ENCODE measurements around the gene JOSD1. TPM values are rescaled to one million over a fixed set of nuclear protein-coding genes. Genes with fewer than 3 reads are reported as not detected.

Gene JOSD1
- total and polyA plus RNA-seq, 2 experiments from 2014 or later, result 6.6 to 51.2 TPM

DNA sequence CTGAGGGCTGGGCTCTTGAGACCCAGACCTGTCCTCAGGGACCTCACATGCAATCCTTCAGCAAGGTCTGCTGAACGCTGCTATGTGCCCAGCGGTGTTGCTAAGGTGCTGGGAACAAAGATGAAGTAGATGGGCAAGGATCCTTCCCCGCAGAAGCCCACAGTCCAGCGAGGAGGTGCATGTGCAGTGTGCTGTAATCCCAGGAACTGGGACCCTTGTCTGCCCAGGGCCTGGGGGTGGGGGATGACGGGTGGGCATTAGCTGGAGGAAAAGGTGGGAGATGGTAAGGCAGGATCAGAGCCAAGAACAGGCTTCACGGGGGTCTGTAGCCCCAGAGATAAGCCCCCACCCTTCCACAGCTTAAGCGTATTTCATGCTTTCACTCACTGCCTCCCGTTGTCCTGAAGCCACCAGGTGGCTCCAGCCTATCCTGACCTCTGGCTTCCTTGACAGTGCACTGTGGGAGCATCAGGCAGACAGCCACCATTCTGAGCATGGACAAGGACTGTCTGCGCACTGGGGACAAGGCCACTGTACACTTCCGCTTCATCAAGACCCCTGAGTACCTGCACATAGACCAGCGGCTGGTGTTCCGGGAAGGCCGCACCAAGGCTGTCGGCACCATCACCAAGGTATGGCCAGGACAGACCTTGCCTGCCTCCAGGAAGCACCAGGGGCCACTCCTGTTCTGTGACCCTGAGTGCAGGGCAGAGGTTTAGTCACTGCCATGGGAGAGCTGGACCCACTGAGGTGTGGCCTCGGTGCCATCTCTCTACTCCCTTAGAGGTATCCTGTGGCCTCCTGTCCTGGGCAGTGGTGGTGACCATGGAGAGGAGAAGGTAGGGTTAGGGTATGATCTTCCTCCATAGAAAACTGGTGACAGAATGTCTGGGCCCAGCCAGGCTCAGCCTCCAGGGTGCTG is 27.0 kb upstream of the JOSD1 start:
- in situ Hi-C loops (cut with MboI), result no loop called here
- Histone ChIP-seq H3K27ac (no peak overlapping the region), H3K9me2 (ENCODE audit: insufficient read depth) (no peaks in the 10 kb centered on the region), H3K4me3 (no peak overlapping the region), H3K9ac (no peak overlapping the region), H2AFZ (no peak overlapping the region), H4K20me1 (ENCODE audit: insufficient read depth) (no peaks in the 10 kb centered on the region), H3K27me3 (replicated peaks; ENCODE audit: insufficient read depth) (no peaks in the 10 kb centered on the region), H3F3A (ENCODE audit: insufficient read depth) (no peaks in the 10 kb centered on the region), H3K79me2 (ENCODE audit: insufficient read depth) (peaks cover under 1% of the 10 kb centered on the region; the same call in 1 of the 2 replicates), H3K4me1 (ENCODE audit: insufficient read depth) (no peaks in the 10 kb centered on the region), H3K36me3 (ENCODE audit: low read depth) (peaks cover 23% of the 10 kb centered on the region), H3K4me2 (ENCODE audit: unreplicated experiment) (no peak overlapping the region), H3K9me3 (ENCODE audit: low read depth) (no peaks in the 10 kb centered on the region)
- DNase-seq, result no peak
- 93 to 94% methylated on average over 15 of the region's 15 CpGs for WGBS, 2 experiments (ENCODE audit: low coverage in 1 of 2, low lambda C conversion rate in 2 of 2, missing lambda C conversion rate in 2 of 2)
- TF ChIP-seq EZH2phosphoT487 (IDR thresholded peaks at IDR 0.05; ENCODE audit: insufficient read depth, low read depth) (no peak), EZH2 (IDR thresholded peaks at IDR 0.05; ENCODE audit: insufficient read depth, poor library complexity, severe bottlenecking) (no peak)

DNA sequence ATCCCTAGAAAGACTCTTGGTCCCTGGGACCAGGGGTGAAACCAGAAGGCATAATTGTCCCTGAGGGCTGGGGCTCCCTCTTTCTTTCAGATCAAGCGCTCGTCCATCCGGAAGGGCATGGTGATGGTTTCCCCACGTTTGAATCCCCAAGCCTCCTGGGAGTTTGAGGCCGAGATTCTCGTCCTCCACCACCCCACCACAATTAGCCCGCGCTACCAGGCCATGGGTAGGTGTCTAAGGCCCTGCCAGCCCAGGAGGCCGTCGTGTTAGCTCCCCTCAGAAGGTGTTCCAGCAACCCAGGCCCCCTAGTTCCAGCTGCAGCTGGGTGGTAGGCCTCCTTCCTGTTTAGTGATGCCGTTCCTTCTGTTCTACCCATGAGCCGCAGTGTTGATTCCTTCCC is 26.4 kb upstream of the JOSD1 start:
- H3K79me2 ChIP-seq (ENCODE audit: insufficient read depth), result peaks cover 7% of the 10 kb centered on the region; the same call in 1 of the 2 replicates
- no peak overlapping the region for H2AFZ ChIP-seq
- no peaks in the 10 kb centered on the region for H4K20me1 ChIP-seq (ENCODE audit: insufficient read depth)
- TF ChIP-seq EZH2phosphoT487 (IDR thresholded peaks at IDR 0.05; ENCODE audit: insufficient read depth, low read depth) (no peak), EZH2 (IDR thresholded peaks at IDR 0.05; ENCODE audit: insufficient read depth, poor library complexity, severe bottlenecking) (no peak)
- WGBS, 2 experiments (ENCODE audit: low coverage in 1 of 2, low lambda C conversion rate in 2 of 2, missing lambda C conversion rate in 2 of 2), result 96 to 97% methylated on average over 12 of the region's 12 CpGs
- peaks cover 30% of the 10 kb centered on the region for H3K36me3 ChIP-seq (ENCODE audit: low read depth)
- in situ Hi-C loops (cut with MboI), result no loop called here
- no peak overlapping the region for H3K9ac ChIP-seq
- H3K9me2 ChIP-seq (ENCODE audit: insufficient read depth), result no peaks in the 10 kb centered on the region
- H3K27ac ChIP-seq, result no peak overlapping the region
- H3K4me3 ChIP-seq, result no peak overlapping the region
- no peaks in the 10 kb centered on the region for H3F3A ChIP-seq (ENCODE audit: insufficient read depth)
- H3K9me3 ChIP-seq (ENCODE audit: low read depth), result no peaks in the 10 kb centered on the region
- DNase-seq, result no peak
- no peaks in the 10 kb centered on the region for H3K27me3 ChIP-seq (replicated peaks; ENCODE audit: insufficient read depth)
- no peaks in the 10 kb centered on the region for H3K4me1 ChIP-seq (ENCODE audit: insufficient read depth)
- no peak overlapping the region for H3K4me2 ChIP-seq (ENCODE audit: unreplicated experiment)

DNA sequence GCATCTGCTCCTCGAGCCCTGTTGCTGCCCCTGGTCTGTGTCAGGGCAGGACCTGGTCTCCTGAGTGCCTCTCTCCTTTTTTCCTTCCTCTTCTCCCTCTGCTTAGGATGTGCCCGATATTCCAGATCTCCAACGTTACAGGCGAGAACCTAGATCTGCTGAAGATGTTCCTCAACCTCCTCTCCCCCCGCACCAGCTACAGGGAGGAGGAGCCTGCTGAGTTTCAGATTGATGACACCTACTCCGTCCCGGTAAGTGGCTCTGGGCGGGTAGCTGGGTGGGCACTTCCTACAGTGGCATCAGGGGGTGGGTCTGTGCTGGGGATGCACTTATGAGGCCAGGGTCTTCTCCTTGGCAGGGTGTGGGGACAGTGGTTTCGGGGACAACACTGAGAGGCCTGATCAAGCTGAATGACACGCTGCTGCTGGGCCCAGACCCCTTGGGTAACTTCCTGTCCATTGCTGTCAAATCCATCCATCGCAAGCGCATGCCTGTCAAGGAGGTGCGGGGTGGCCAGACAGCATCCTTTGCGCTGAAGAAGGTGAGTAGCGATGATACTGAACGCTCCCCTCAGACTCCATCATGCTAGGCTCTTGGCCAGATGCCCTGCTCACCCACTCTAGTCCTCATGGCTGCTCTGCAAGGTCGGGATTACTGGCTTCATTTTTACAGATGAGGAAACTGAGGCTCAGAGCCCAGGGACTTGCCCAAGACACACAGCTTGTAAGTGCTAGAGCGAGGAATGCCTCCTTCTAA is 25.3 kb upstream of the JOSD1 start:
- H3K4me2 ChIP-seq (ENCODE audit: unreplicated experiment), result no peak overlapping the region
- whole genome bisulfite sequencing, 2 experiments (ENCODE audit: low coverage in 1 of 2, low lambda C conversion rate in 2 of 2, missing lambda C conversion rate in 2 of 2), result 94 to 98% methylated on average over 18 of the region's 18 CpGs
- DNase-seq, result no peak
- H2AFZ ChIP-seq, result no peak overlapping the region
- H3K79me2 ChIP-seq (ENCODE audit: insufficient read depth), result peaks cover 16% of the 10 kb centered on the region
- peaks cover 32% of the 10 kb centered on the region for H3K36me3 ChIP-seq (ENCODE audit: low read depth)
- H3K4me3 ChIP-seq, result no peak overlapping the region
- no peaks in the 10 kb centered on the region for H3K27me3 ChIP-seq (replicated peaks; ENCODE audit: insufficient read depth)
- no peaks in the 10 kb centered on the region for H3F3A ChIP-seq (ENCODE audit: insufficient read depth)
- H3K9me2 ChIP-seq (ENCODE audit: insufficient read depth), result no peaks in the 10 kb centered on the region
- in situ Hi-C loops (cut with MboI), result no loop called here
- TF ChIP-seq EZH2 (IDR thresholded peaks at IDR 0.05; ENCODE audit: insufficient read depth, poor library complexity, severe bottlenecking), result no peak
- TF ChIP-seq EZH2phosphoT487 (IDR thresholded peaks at IDR 0.05; ENCODE audit: insufficient read depth, low read depth), result no peak
- H3K9ac ChIP-seq, result no peak overlapping the region
- H3K4me1 ChIP-seq (ENCODE audit: insufficient read depth), result no peaks in the 10 kb centered on the region
- no peak overlapping the region for H3K27ac ChIP-seq
- no peaks in the 10 kb centered on the region for H4K20me1 ChIP-seq (ENCODE audit: insufficient read depth)
- no peaks in the 10 kb centered on the region for H3K9me3 ChIP-seq (ENCODE audit: low read depth)

DNA sequence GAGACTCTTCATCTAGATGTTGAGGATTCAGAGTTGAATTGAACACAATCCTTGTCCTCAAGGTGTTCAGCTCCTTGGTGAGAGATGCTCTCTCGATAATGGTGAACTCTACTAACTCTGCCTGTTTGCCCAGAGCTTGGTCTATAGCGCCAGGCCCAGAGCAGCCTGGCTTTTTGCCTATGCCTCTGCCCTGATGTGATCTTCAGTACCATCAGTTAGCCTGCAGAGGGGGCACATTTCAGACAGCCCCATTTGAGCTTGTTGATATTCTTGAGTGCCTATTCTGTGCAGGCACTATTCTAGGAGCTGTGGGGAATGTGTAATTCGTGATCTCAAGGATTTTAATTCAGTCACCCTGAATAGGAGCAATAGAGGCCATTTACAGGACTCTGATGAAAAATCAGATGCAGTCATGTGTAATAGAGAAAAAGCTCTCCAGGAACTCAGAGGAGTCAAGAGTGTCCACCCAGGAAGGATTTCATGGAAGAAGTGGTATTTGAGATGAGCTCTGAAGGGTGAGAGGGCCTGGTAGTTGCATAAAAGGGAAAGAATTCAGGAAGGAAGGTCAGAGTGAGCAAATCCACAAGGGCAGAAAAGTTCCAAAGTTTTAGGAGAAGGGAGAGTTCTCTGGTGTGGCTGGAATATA is 24.3 kb upstream of the JOSD1 start:
- no peaks in the 10 kb centered on the region for H3K27me3 ChIP-seq (replicated peaks; ENCODE audit: insufficient read depth)
- H3K9me2 ChIP-seq (ENCODE audit: insufficient read depth), result no peaks in the 10 kb centered on the region
- no peak overlapping the region for H3K4me2 ChIP-seq (ENCODE audit: unreplicated experiment)
- WGBS, 2 experiments (ENCODE audit: low coverage in 1 of 2, low lambda C conversion rate in 2 of 2, missing lambda C conversion rate in 2 of 2), result 82 to 96% methylated on average over 3 of the region's 3 CpGs
- no peak for TF ChIP-seq EZH2phosphoT487 (IDR thresholded peaks at IDR 0.05; ENCODE audit: insufficient read depth, low read depth)
- no peak for TF ChIP-seq EZH2 (IDR thresholded peaks at IDR 0.05; ENCODE audit: insufficient read depth, poor library complexity, severe bottlenecking)
- peak; percentile 69 for DNase-seq
- H3F3A ChIP-seq (ENCODE audit: insufficient read depth), result no peaks in the 10 kb centered on the region
- no peaks in the 10 kb centered on the region for H3K9me3 ChIP-seq (ENCODE audit: low read depth)
- H3K27ac ChIP-seq, result no peak overlapping the region
- no peaks in the 10 kb centered on the region for H3K4me1 ChIP-seq (ENCODE audit: insufficient read depth)
- H4K20me1 ChIP-seq (ENCODE audit: insufficient read depth), result no peaks in the 10 kb centered on the region
- peaks cover 26% of the 10 kb centered on the region for H3K79me2 ChIP-seq (ENCODE audit: insufficient read depth)
- in situ Hi-C loops (cut with MboI), result no loop called here
- H2AFZ ChIP-seq, result no peak overlapping the region
- no peak overlapping the region for H3K9ac ChIP-seq
- no peak overlapping the region for H3K4me3 ChIP-seq
- peaks cover 32% of the 10 kb centered on the region for H3K36me3 ChIP-seq (ENCODE audit: low read depth)
